OCI-LY7 (cell line): ENCODE results near the gene PDE2A.

ENCODE experiments used
- CTCF ChIP-seq: fragments of 200-600 bp; sonication (generic); conservative IDR thresholded peaks from 2 replicates; pipeline ENCODE4 v1.5.1; 2014; ENCODE audit warnings: mild to moderate bottlenecking, antibody characterized with exemption, low read length, moderate library complexity, mixed read lengths
- EZH2phosphoT487 ChIP-seq: fragments of 200-600 bp; sonication (generic); IDR thresholded peaks from 2 replicates; pipeline ENCODE4 v1.6.1; 2018; ENCODE audit warnings: low read depth, borderline replicate concordance, mild to moderate bottlenecking, mixed run types, antibody characterized with exemption, low read length, moderate library complexity, mixed read lengths

GRCh38 chr11:72647882-72648281 is 26.3 kb downstream of the PDE2A start:
- TF ChIP-seq CTCF (no peak), EZH2phosphoT487 (no peak)
